ENCODE results near the gene ARHGAP33. TPM values are rescaled to one million over a fixed set of nuclear protein-coding genes. Genes with fewer than 3 reads are reported as not detected.

ARHGAP33 gene
- total and polyA plus RNA-seq, 2 experiments from 2014 or later: 11.6 to 22.1 TPM

GRCh38 chr19:35783469-35784434 is 8.4 kb downstream of the ARHGAP33 start:
- H2AFZ ChIP-seq: no peak overlapping the region
- H4K20me1 ChIP-seq (replicated peaks; ENCODE audit: insufficient read depth): no peaks in the 10 kb centered on the region
- peaks cover 6% of the 10 kb centered on the region; the same call in 1 of the 3 replicates for H3K36me3 Mint-ChIP-seq (ENCODE audit: low read depth)
- peak overlapping the region; percentile 5; the same call in 1 of the 2 replicates for H3K27ac Mint-ChIP-seq
- DNase-seq (ENCODE audit: low spot score) (peak; percentile 73), ATAC-seq (peak; percentile 44)
- TF ChIP-seq NANOG (IDR thresholded peaks at IDR 0.05; ENCODE audit: borderline replicate concordance) (no peak), EZH2 (IDR thresholded peaks at IDR 0.05; ENCODE audit: low read depth, unreplicated experiment) (no peak), JUNB (IDR thresholded peaks at IDR 0.05; ENCODE audit: unreplicated experiment) (no peak), REST (IDR thresholded peaks at IDR 0.05; ENCODE audit: unreplicated experiment) (no peak), CTCF (conservative IDR thresholded peaks at IDR 0.05; ENCODE audit: low read depth in 2 of 2) (peak; percentile 51 to 84), CREB1 (CRISPR knock-in tag; IDR thresholded peaks at IDR 0.05; ENCODE audit: low read depth) (no peak)
- H3K79me2 ChIP-seq (replicated peaks; ENCODE audit: insufficient read depth): no peaks in the 10 kb centered on the region
- no peaks in the 10 kb centered on the region for H3K36me3 ChIP-seq (ENCODE audit: insufficient read depth)
- 0 out of 2 replicates have a peak, but pooled peaks cover 7% of the 10 kb centered on the region for H3F3A ChIP-seq (replicated peaks; ENCODE audit: low read depth)
- peaks cover 24% of the 10 kb centered on the region for H3K27me3 Mint-ChIP-seq (ENCODE audit: insufficient read depth, low read depth, poor library complexity)
- H3K27ac ChIP-seq (ENCODE audit: low read depth): no peak overlapping the region
- H3K9me3 Mint-ChIP-seq: no peaks in the 10 kb centered on the region
- no peaks in the 10 kb centered on the region for H3K27me3 ChIP-seq (ENCODE audit: insufficient read depth)
- H3K4me1 ChIP-seq (ENCODE audit: insufficient read depth): peaks cover 12% of the 10 kb centered on the region
- H3K4me2 ChIP-seq: peak overlapping the region; percentile 96
- peak overlapping the region; percentile 77 for H3K4me3 ChIP-seq
- H3K4me3 Mint-ChIP-seq: peak overlapping the region; percentile 59
- H3K4me1 Mint-ChIP-seq: peaks cover 33% of the 10 kb centered on the region
- H3K9me2 ChIP-seq (ENCODE audit: insufficient read depth): no peaks in the 10 kb centered on the region

Data from GM23338 (cell line).